ENCODE data around the gene NDST4.

NDST4 gene

DNA sequence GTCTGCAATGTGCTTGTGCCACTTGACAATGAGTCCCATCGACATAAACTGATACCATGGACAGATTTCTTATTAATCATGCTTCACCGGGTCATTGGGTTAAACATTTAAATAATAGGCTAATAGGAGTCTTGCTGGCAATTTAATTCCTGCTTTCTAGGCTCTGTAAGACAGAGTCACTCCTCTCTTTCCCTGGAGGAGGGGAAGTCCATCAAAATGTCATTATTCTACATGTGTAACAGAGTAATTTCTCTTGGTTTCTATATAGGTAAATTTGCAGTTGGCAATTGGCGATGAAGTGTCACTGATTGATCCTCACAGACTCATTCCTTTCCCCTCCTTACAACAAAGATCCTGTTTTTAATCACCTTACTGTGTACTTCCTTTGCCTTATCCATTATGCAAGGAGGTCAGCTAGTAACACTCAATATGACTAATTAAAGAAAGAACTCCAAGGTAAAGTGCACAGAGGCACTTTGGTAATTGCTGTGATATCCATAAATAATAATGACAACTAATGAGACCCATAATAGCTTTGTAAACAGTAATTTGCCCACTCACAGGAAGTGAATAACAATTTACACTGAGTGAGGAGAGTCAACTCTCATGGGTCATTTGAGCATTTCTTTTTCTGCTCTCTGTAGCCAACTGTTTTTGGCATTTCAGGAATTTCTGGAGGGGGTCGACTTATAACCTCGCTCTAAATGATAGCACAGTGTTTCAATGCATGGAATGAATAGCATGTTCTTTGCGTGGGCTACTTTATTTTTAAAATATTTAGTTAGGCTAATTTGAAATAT lies 330.8 kb downstream of the NDST4 start:
- DNase-seq: no peak

DNA sequence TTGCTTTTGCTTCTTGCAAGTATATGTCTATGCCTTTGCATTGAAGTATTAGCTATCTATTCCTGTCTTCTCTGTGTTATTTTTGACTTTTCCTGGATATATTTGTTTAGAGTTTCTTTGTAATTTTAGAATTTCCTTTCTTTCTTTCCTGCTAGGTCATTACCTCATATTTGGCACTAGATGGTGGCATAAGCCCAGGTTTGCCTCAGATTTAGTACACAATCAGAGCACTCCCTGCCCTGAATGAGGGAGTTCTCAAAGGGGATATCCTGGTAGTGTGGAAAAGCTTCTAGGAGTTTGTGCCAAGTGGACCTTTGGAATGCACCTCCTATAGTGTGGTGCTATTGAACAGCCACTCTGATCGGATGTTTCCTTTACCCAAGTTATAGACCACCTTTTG lies 333.2 kb downstream of the NDST4 start:
- no peak for DNase-seq
